Mammary epithelial cell (primary cell): ENCODE measurements around the gene MAGOHB.

Source experiments
- CTCF ChIP-seq, 2 donors: IDR thresholded peaks in 1 of 2; conservative IDR thresholded peaks in 1 of 2; 2 replicates each; pipeline ENCODE4 v1.5.1; 2011 to 2012; ENCODE audit warnings: inconsistent platforms in 2 of 2, low read length in 2 of 2, mild to moderate bottlenecking in 2 of 2, control low read depth in 1 of 2, low read depth in 1 of 2; ENCODE audit not compliant: insufficient read depth in 1 of 2; ENCODE audit errors: extremely low read depth in 1 of 2
- EZH2 ChIP-seq: IDR thresholded peaks from 2 replicates; pipeline ENCODE4 v1.6.1; 2012; ENCODE audit warnings: low read length, inconsistent platforms, borderline replicate concordance

DNA sequence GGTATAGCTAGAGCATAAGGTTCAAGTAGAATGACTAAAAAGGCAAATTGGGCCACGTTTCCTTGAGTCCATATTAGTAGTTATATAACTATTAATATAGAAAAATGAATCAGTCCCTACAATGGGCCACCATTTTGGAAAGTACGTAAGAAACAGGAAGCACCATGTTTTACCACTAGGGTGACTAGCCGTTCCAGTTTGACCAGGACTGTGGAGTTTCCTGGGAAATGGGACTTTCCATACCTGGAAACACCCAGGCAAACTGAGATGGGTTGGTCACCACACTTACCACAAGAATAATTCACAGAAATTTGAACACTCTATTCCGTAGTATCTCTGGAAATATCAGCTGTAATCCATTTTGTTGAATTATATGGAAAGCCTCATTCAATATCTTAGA lies 2.1 kb upstream of the MAGOHB start:
- TF ChIP-seq CTCF (conservative IDR thresholded peaks at IDR 0.05 in 1 of 2, IDR thresholded peaks at IDR 0.05 in 1 of 2; ENCODE audit: extremely low read depth in 1 of 2, insufficient read depth in 1 of 2, low read depth in 1 of 2, low read length in 2 of 2): no peak
- TF ChIP-seq EZH2: no peak
